GM23248 (cell line): ENCODE results near the gene ZNRF2. TPM values are rescaled to one million over a fixed set of nuclear protein-coding genes. Genes with fewer than 3 reads are reported as not detected.

Source experiments
- DNase-seq: peaks from one replicate; pipeline ENCODE4 v3.0.0-alpha.2; 2015
- H2AFZ ChIP-seq: fragments of 200-600 bp; sonication (generic); 2 replicates; pipeline ENCODE4 v1.6.1; 2016; ENCODE audit warnings: antibody characterized with exemption
- H3F3A ChIP-seq: fragments of 200-600 bp; sonication (generic); 2 replicates; pipeline ENCODE4 v1.6.1; 2016; ENCODE audit warnings: mild to moderate bottlenecking, antibody characterized with exemption, mixed run types; ENCODE audit not compliant: insufficient read depth
- H3K27ac ChIP-seq: fragments of 200-600 bp; sonication (generic); 2 replicates; pipeline ENCODE4 v1.5.1; 2016; ENCODE audit warnings: mild to moderate bottlenecking
- H3K27me3 ChIP-seq: fragments of 200-600 bp; sonication (generic); replicated peaks from 2 replicates; pipeline ENCODE4 v1.6.1; 2016; ENCODE audit warnings: mild to moderate bottlenecking; ENCODE audit not compliant: insufficient read depth
- H3K36me3 ChIP-seq: fragments of 200-600 bp; sonication (generic); 2 replicates; pipeline ENCODE4 v1.6.1; 2016; ENCODE audit warnings: low read depth, mild to moderate bottlenecking
- H3K4me1 ChIP-seq: fragments of 200-600 bp; sonication (generic); 2 replicates; pipeline ENCODE4 v1.6.1; 2016; ENCODE audit warnings: mild to moderate bottlenecking; ENCODE audit not compliant: insufficient read depth
- H3K4me2 ChIP-seq: fragments of 200-600 bp; sonication (generic); one replicate; pipeline ENCODE4 v1.6.1; 2016; ENCODE audit warnings: mild to moderate bottlenecking; ENCODE audit not compliant: unreplicated experiment
- H3K4me3 ChIP-seq: fragments of 200-600 bp; sonication (generic); 2 replicates; pipeline ENCODE4 v1.5.1; 2016; ENCODE audit warnings: mild to moderate bottlenecking
- H3K79me2 ChIP-seq: fragments of 200-600 bp; sonication (generic); 2 replicates; pipeline ENCODE4 v1.6.1; 2016; ENCODE audit warnings: mild to moderate bottlenecking; ENCODE audit not compliant: insufficient read depth
- H3K9ac ChIP-seq: fragments of 200-600 bp; sonication (generic); 2 replicates; pipeline ENCODE4 v1.6.1; 2016; ENCODE audit warnings: mild to moderate bottlenecking
- H3K9me2 ChIP-seq: fragments of 200-600 bp; sonication (generic); 2 replicates; pipeline ENCODE4 v1.6.1; 2016; ENCODE audit warnings: mixed run types, mild to moderate bottlenecking, moderate library complexity; ENCODE audit not compliant: insufficient read depth
- H3K9me3 ChIP-seq: fragments of 200-600 bp; sonication (generic); one replicate; pipeline ENCODE4 v1.6.1; 2017; ENCODE audit warnings: low read depth
- H4K20me1 ChIP-seq: fragments of 200-600 bp; sonication (generic); 2 replicates; pipeline ENCODE4 v1.6.0; 2016; ENCODE audit not compliant: insufficient read depth
- EZH2 ChIP-seq: fragments of 200-600 bp; sonication (generic); IDR thresholded peaks from 2 replicates; pipeline ENCODE4 v1.6.1; 2018; ENCODE audit warnings: antibody characterized with exemption, mild to moderate bottlenecking; ENCODE audit not compliant: insufficient read depth, poor library complexity, severe bottlenecking
- EZH2phosphoT487 ChIP-seq: fragments of 200-600 bp; sonication (generic); IDR thresholded peaks from 2 replicates; pipeline ENCODE4 v1.6.1; 2018; ENCODE audit warnings: antibody characterized with exemption, moderate library complexity, mild to moderate bottlenecking, low read depth; ENCODE audit not compliant: insufficient read depth
- WGBS, 2 experiments: methylation state at CpG; one replicate each; pipeline ENCODE4 v1.1.6; 2015 to 2017; ENCODE audit warnings: low lambda C conversion rate in 2 of 2, low coverage in 1 of 2; ENCODE audit errors: missing lambda C conversion rate in 2 of 2; 5-methylcytosine and 5-hydroxymethylcytosine counted together
- in situ Hi-C: fragments of 300-500 bp; cut with MboI; formaldehyde crosslinking; loops from 2 replicates; pipeline ENCODE4 v1.15.0; 2020
- polyA plus RNA-seq: library from polyadenylated mRNA; unstranded; fragments of >200 nt; fragmentation: Nextera tagmentation; extraction: Ambion mirVana; gene quantifications from 2 replicates; pipeline ENCODE4 v1.2.1, GENCODE V29; 2016
- total RNA-seq: library from RNA; depleted of rRNA; stranded (reverse); fragments of >200 nt; shearing (Covaris generic); gene quantifications from 2 replicates; pipeline ENCODE4 v1.2.3, GENCODE V29; 2014

Gene ZNRF2
- total and polyA plus RNA-seq, 2 experiments from 2014 or later = 0.25 to 6.5 TPM

DNA sequence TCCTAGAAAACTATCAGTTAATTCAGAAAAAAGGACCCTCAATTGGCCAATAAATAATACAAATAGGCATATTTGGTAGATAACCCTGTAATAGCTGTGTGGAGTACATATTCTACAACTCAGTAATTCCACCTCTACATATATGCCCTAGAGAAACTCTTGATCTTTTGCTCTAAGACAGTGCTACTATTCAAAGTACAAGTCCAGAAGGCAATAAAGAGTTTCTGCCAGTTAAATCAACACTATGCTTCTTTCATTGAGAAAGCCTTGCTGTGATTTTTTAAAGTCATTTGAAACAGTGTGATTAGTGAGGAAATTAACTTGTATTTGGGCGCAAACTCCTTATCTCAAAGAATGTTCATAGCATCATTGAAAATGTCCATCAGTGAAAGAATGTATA is 75.6 kb downstream of the ZNRF2 start:
- H3F3A ChIP-seq = no peaks in the 10 kb centered on the region
- H3K9ac ChIP-seq = no peak overlapping the region
- no peak overlapping the region for H3K4me3 ChIP-seq

DNA sequence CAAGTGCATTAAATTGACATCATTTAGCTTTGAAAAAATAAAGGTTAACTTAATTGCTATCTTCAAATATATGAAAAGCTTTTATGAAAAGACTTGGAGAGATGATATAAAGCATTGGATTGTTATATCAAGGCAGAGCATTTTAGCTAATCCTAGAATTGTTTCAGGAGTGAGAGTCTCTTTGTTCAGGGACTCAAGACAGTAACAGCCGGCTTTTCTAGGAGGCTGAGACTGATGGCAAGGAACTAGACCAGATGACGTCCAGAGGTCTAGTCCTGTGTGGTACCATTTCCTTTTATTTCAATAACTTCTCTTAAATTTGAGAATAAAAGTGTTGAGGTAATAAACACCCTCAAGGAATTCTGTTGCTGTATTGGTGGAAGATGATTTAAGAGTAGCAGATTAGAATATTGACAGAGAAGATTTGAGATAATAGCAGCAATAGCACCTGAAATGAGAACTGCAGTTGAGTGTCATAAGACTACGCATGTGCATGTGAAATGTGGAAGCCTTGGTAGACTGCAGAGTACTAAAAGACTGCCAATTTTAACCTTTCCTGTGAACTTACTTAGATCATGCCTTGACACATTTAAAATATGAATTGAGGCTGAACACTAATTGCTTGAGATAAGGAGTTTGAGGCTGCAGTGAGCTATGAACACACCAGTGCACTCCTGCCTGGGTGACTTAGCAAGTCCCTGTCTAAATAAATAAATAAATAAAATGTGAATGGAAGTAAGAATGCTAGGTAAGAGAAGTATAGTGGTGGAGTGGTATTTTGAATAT is 79.6 kb downstream of the ZNRF2 start:
- H4K20me1 ChIP-seq = no peaks in the 10 kb centered on the region
- no peaks in the 10 kb centered on the region for H3K79me2 ChIP-seq
- no peak overlapping the region for H3K9ac ChIP-seq
- no peaks in the 10 kb centered on the region for H3F3A ChIP-seq
- in situ Hi-C loops = no loop called here
- 97 to 100% methylated on average over 3 of the region's 3 CpGs for WGBS, 2 experiments
- H3K4me1 ChIP-seq = peaks cover 28% of the 10 kb centered on the region
- H2AFZ ChIP-seq = no peak overlapping the region
- H3K27ac ChIP-seq = no peak overlapping the region
- no peaks in the 10 kb centered on the region for H3K9me2 ChIP-seq
- H3K36me3 ChIP-seq = no peaks in the 10 kb centered on the region
- no peak for TF ChIP-seq EZH2phosphoT487
- TF ChIP-seq EZH2 = no peak
- no peak overlapping the region for H3K4me3 ChIP-seq
- DNase-seq = no peak
- no peaks in the 10 kb centered on the region for H3K27me3 ChIP-seq
- no peak overlapping the region for H3K4me2 ChIP-seq
- no peaks in the 10 kb centered on the region for H3K9me3 ChIP-seq

More for the DNA sequence above, 75.6 kb downstream of the ZNRF2 start:
- no peaks in the 10 kb centered on the region for H3K9me2 ChIP-seq
- no peaks in the 10 kb centered on the region for H3K27me3 ChIP-seq
- H2AFZ ChIP-seq = no peak overlapping the region
- WGBS, 2 experiments = 98 to 100% methylated on average over 1 of the region's 1 CpG
- no peak for TF ChIP-seq EZH2
- TF ChIP-seq EZH2phosphoT487 = no peak
- no peaks in the 10 kb centered on the region for H4K20me1 ChIP-seq
- H3K36me3 ChIP-seq = no peaks in the 10 kb centered on the region
- H3K27ac ChIP-seq = no peak overlapping the region
- in situ Hi-C loops = no loop called here
- no peaks in the 10 kb centered on the region for H3K79me2 ChIP-seq
- no peaks in the 10 kb centered on the region for H3K4me1 ChIP-seq
- H3K9me3 ChIP-seq = no peaks in the 10 kb centered on the region
- no peak overlapping the region for H3K4me2 ChIP-seq
- DNase-seq = no peak

DNA sequence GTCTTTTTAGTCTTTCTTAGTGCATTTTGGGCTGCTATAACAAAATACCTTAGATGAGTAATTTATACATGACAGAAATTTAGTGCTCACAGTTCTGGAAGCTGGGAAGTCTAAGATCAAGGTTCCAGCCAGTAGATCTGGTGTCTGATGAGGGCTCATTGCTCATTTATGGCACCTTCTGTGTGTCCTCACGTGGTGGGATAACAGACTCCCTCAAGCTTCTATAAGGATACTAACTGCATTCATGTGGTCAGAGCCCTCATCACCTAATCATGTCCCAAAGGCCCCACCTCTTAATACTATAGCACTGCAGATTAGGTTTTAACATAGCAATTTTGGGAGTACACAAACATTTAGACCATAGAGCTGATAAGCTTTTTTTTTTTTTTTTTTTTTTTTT is 80.4 kb downstream of the ZNRF2 start:
- Histone ChIP-seq H2AFZ (no peak overlapping the region), H3K9ac (no peak overlapping the region), H3K36me3 (no peaks in the 10 kb centered on the region), H3F3A (peaks cover 5% of the 10 kb centered on the region; the same call in 1 of the 2 replicates), H3K27ac (no peak overlapping the region), H3K9me2 (no peaks in the 10 kb centered on the region), H3K27me3 (no peaks in the 10 kb centered on the region), H3K79me2 (no peaks in the 10 kb centered on the region), H3K4me1 (peaks cover 32% of the 10 kb centered on the region), H3K4me2 (no peak overlapping the region), H3K9me3 (no peaks in the 10 kb centered on the region), H3K4me3 (no peak overlapping the region), H4K20me1 (no peaks in the 10 kb centered on the region)
- no peak for DNase-seq
- TF ChIP-seq EZH2 = no peak
- no peak for TF ChIP-seq EZH2phosphoT487
- 95 to 96% methylated on average over 1 of the region's 1 CpG for WGBS, 2 experiments
- in situ Hi-C loops = no loop called here

DNA sequence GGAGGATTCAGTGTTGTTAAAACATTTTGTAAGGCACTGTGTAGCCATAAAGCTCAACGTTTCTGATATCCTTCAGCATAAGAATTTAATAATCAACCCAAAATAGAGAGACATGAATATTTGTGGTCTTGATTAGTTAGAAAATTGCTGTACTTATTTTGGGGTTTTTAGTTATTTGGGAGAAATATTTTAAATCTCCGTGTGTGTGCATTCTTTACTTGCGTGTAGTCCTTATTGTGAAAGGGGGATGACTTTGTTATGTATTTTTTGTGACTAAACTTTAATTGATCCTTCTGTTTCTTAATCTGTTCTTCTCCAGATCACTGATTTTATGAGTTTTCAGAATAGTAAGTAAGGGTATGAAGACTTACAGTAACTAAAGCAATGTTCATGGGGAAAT is 81.2 kb downstream of the ZNRF2 start:
- Histone ChIP-seq H3K4me3 (no peak overlapping the region), H3F3A (peaks cover 8% of the 10 kb centered on the region; the same call in 1 of the 2 replicates), H3K4me1 (peaks cover 36% of the 10 kb centered on the region), H2AFZ (no peak overlapping the region), H3K9me3 (no peaks in the 10 kb centered on the region), H3K27ac (no peak overlapping the region), H3K36me3 (no peaks in the 10 kb centered on the region), H3K79me2 (no peaks in the 10 kb centered on the region), H3K27me3 (no peaks in the 10 kb centered on the region), H4K20me1 (no peaks in the 10 kb centered on the region), H3K9me2 (no peaks in the 10 kb centered on the region), H3K9ac (no peak overlapping the region), H3K4me2 (peak overlapping the region; percentile 39)
- TF ChIP-seq EZH2phosphoT487 (no peak), EZH2 (no peak)
- peak; percentile 28 for DNase-seq
- in situ Hi-C loops = no loop called here
- 14 to 17% methylated on average over 3 of the region's 3 CpGs for WGBS, 2 experiments
